GM21717 (cell line): ENCODE measurements around the gene TRIM8.

Source experiments
- ATAC-seq: cut with Tn5 transposase; IDR thresholded peaks from one replicate; pipeline ENCODE4 v1.9.1; 2021; ENCODE audit warnings: mild to moderate bottlenecking, moderate library complexity; ENCODE audit not compliant: unreplicated experiment

Gene TRIM8

GRCh38 chr10:102615361-102615760, 28.9 kb upstream of the TRIM8 start:
- no peak for ATAC-seq

- ATAC-seq = no peak
Measured at GRCh38 chr10:102616066-102616770, 28.1 kb upstream of the TRIM8 start.

- ATAC-seq = no peak
Measured at GRCh38 chr10:102617041-102617440, 27.2 kb upstream of the TRIM8 start.

GRCh38 chr10:102617816-102618215, 26.5 kb upstream of the TRIM8 start:
- no peak for ATAC-seq

- ATAC-seq = no peak
Measured at GRCh38 chr10:102619281-102619981, 24.8 kb upstream of the TRIM8 start.

- no peak for ATAC-seq
Measured at GRCh38 chr10:102620138-102620590, 24.1 kb upstream of the TRIM8 start.

- ATAC-seq = no peak
Measured at GRCh38 chr10:102620591-102621442, 23.5 kb upstream of the TRIM8 start.

- no peak for ATAC-seq
Measured at GRCh38 chr10:102621443-102622325, 22.6 kb upstream of the TRIM8 start.

- ATAC-seq = no peak
Measured at GRCh38 chr10:102624094-102624493, 20.2 kb upstream of the TRIM8 start.

GRCh38 chr10:102624751-102625645, 19.3 kb upstream of the TRIM8 start:
- ATAC-seq = no peak

- no peak for ATAC-seq
Measured at GRCh38 chr10:102626026-102626685, 18.1 kb upstream of the TRIM8 start.

- no peak for ATAC-seq
Measured at GRCh38 chr10:102627291-102627735, 17.0 kb upstream of the TRIM8 start.

GRCh38 chr10:102627736-102628293, 16.5 kb upstream of the TRIM8 start:
- ATAC-seq = no peak

GRCh38 chr10:102628451-102628911, 15.8 kb upstream of the TRIM8 start:
- ATAC-seq = no peak

- no peak for ATAC-seq
Measured at GRCh38 chr10:102629661-102630614, 14.3 kb upstream of the TRIM8 start.

- ATAC-seq = no peak
Measured at GRCh38 chr10:102630663-102631062, 13.6 kb upstream of the TRIM8 start.
